ENCODE measurements around the gene HIVEP1. TPM values are rescaled to one million over a fixed set of nuclear protein-coding genes. Genes with fewer than 3 reads are reported as not detected.

HIVEP1 gene
- total RNA-seq, 1 donor from 2014 or later: 69.4 TPM

- no peak overlapping the region for H3K27ac Mint-ChIP-seq
- no peak for DNase-seq (ENCODE audit: low spot score in 2 of 2, unreplicated experiment in 2 of 2)
- H3K36me3 Mint-ChIP-seq: no peaks in the 10 kb centered on the region
- no peaks in the 10 kb centered on the region for H3K9me3 Mint-ChIP-seq
- H3K4me3 Mint-ChIP-seq: no peak overlapping the region
- no peak for TF ChIP-seq CTCF (IDR thresholded peaks at IDR 0.05; ENCODE audit: unreplicated experiment)
- no peaks in the 10 kb centered on the region for H3K27me3 Mint-ChIP-seq (ENCODE audit: low read depth)
- H3K4me1 Mint-ChIP-seq: peaks cover 15% of the 10 kb centered on the region
Measured at GRCh38 chr6:11978169-11978987, 33.7 kb upstream of the HIVEP1 start.

DNA sequence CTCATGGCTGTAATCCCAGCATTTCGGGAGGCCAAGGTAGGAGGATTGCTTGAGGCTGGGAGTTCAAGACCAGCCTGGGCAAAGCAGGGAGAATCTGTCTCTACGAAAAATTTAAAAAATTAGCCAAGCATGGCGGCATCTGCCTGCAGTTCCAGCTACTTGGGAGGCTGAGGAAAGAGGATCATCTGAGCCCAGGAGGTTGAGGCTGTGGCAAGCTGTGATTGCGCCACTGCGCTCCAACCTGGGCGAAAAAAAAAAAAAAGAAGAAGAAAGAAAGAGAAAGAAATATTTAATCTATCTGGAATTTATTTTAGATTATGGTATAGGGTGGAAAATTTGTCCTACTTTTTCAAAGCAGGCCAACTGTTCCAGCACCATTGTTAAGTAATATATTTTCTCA is 32.2 kb upstream of the HIVEP1 start:
- no peak for DNase-seq (ENCODE audit: low spot score in 2 of 2, unreplicated experiment in 2 of 2)
- no peak overlapping the region for H3K4me3 Mint-ChIP-seq
- H3K4me1 Mint-ChIP-seq: peaks cover 7% of the 10 kb centered on the region
- H3K36me3 Mint-ChIP-seq: no peaks in the 10 kb centered on the region
- no peaks in the 10 kb centered on the region for H3K27me3 Mint-ChIP-seq (ENCODE audit: low read depth)
- TF ChIP-seq CTCF (IDR thresholded peaks at IDR 0.05; ENCODE audit: unreplicated experiment): no peak
- no peak overlapping the region for H3K27ac Mint-ChIP-seq
- no peaks in the 10 kb centered on the region for H3K9me3 Mint-ChIP-seq

GRCh38 chr6:11983306-11983705 is 28.8 kb upstream of the HIVEP1 start:
- Mint-ChIP-seq H3K27ac (no peak overlapping the region), H3K4me1 (peaks cover 6% of the 10 kb centered on the region), H3K9me3 (no peaks in the 10 kb centered on the region), H3K36me3 (no peaks in the 10 kb centered on the region), H3K27me3 (ENCODE audit: low read depth) (no peaks in the 10 kb centered on the region), H3K4me3 (no peak overlapping the region)
- DNase-seq (ENCODE audit: low spot score in 2 of 2, unreplicated experiment in 2 of 2): no peak
- no peak for TF ChIP-seq CTCF (IDR thresholded peaks at IDR 0.05; ENCODE audit: unreplicated experiment)

DNA sequence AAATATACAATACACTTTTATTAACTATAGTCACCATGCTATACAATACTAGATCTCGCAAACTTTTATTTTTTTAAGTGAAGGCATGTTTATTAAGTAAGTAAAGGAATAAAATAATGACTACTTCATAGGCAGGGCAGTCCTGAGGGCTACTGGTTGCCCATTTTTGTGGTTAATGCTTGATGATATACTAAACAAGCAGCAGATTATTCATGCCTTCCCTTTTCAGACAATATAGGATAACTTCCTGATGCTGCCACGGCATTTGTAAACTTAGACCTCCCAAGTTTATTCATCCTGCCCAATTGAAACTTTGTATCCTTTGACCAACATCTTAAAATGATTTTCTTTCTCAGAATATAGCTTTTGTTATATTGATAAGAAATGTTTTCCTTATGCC is 24.7 kb upstream of the HIVEP1 start:
- Mint-ChIP-seq H3K36me3 (no peaks in the 10 kb centered on the region), H3K27me3 (ENCODE audit: low read depth) (no peaks in the 10 kb centered on the region), H3K4me3 (no peak overlapping the region), H3K27ac (no peak overlapping the region), H3K9me3 (peaks cover 4% of the 10 kb centered on the region), H3K4me1 (peaks cover 8% of the 10 kb centered on the region)
- DNase-seq (ENCODE audit: low spot score in 2 of 2, unreplicated experiment in 2 of 2): no peak
- no peak for TF ChIP-seq CTCF (IDR thresholded peaks at IDR 0.05; ENCODE audit: unreplicated experiment)

- no peaks in the 10 kb centered on the region for H3K27me3 Mint-ChIP-seq (ENCODE audit: low read depth)
- no peak for TF ChIP-seq CTCF (IDR thresholded peaks at IDR 0.05; ENCODE audit: unreplicated experiment)
- H3K9me3 Mint-ChIP-seq: peaks cover 4% of the 10 kb centered on the region
- peaks cover 5% of the 10 kb centered on the region for H3K4me1 Mint-ChIP-seq
- DNase-seq (ENCODE audit: low spot score in 2 of 2, unreplicated experiment in 2 of 2): no peak
- no peak overlapping the region for H3K27ac Mint-ChIP-seq
- no peaks in the 10 kb centered on the region for H3K36me3 Mint-ChIP-seq
- no peak overlapping the region for H3K4me3 Mint-ChIP-seq
Measured at GRCh38 chr6:11989386-11989785, 22.7 kb upstream of the HIVEP1 start.

All from mesothelial cell of epicardium (in vitro differentiated cells).